Measurements from ENCODE around the gene LTBP1.

LTBP1 gene

DNA sequence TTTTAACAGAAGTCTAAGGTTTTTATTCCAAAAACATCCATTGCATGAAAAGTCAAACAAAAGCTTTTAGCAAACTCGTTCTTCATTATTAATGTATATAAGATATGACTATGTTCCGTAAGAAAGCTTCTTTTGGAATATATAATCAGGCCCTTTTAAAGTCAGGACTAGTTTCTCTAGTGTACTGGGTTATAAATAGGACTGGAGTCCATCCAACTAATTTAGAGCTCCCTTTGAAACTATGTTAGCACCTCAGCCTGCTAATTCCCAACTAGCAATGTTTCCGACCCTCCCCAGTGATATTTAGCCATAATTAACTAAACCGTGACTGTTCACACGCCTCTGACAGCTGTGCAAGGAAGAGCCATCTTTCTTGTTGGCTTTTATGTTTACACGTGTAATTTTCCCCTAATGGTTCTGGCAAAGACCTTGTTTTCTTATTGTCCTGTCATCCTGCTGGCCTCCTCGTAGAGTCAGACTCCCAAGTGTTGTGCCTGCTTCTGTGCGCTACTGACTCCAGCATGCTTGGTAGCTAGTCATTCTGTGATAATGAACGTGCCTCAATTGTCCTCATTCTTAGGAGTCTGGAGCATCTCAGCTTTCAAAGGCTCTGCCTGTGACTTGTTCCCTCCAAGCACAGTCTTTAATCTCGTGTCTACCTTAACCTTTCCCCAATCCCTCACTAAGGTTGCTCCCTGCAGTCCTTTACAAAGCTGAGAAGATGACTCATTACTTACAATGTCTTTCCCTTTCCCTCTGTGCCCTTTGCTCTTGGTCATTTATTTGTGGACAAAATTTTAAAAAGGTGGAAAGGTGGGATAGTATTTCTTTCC is 357.5 kb downstream of the LTBP1 start:
- DNase-seq (ENCODE audit: low read depth, low spot score), result no peak

DNA sequence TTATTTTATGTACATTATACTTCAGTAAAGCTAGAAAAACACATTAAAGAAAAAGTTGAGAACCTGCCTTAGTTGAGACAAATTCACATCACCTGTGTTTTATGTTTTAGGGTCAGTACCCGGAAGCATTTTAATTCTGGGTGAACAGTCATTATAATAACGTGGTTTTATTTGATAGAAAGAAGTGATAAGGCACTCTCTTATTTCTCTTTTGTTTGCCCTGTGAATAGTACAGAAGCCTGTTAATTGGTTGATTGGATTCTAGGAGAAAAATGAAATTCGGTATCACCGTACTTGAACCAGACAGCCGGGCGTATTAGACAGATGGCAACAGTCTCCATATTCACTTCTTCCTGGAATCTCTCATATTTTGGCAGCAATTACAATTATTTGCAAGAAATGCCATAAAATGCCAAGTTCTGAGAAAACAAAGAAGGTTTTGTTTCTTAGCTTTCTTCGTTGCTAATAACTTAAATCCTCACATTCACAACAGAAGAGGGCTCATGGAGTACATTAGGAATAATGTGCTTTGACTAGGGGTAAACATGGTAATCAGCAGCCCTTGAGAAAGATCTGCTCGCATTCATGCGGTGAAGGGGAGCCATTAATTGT is 361.0 kb downstream of the LTBP1 start:
- no peak for DNase-seq (ENCODE audit: low read depth, low spot score)

DNA sequence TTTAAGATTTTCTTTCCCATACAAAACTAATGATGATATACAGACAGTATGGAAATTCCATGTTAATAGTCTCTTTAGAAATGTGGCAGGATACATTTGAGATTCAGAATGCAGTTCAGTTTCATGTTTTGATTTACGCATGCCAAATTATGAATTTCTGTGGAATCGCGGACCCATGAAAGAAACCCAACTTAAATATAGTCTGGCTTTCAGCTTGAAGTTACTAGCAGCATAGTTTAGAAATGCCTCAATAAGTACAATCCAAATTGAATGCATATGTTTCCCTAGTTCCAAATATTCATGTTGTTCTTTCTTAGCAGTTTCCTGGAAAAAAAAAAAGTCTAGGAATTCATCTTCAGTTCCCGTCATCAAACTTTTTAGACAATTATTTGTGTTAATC is 365.6 kb downstream of the LTBP1 start:
- no peak for DNase-seq (ENCODE audit: low read depth, low spot score)

DNA sequence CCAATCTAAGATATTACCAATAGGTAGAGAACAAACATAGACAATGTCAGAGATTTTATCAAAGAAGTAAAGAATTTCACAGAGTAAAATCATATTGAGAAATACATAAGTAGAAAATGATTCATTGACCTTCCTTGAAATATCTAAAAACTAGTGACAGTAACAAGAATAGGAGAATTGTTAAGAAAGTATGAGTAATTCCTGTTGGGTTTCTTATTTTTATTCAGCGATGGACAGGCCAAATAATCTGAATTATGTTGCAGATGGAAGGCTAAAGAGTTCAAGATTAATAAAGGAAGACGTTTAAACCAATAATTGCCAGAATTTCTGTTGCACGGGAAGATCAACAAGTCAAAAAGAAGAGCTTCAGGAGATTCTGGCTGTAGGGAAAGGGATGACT is 366.3 kb downstream of the LTBP1 start:
- DNase-seq (ENCODE audit: low read depth, low spot score), result no peak

DNA sequence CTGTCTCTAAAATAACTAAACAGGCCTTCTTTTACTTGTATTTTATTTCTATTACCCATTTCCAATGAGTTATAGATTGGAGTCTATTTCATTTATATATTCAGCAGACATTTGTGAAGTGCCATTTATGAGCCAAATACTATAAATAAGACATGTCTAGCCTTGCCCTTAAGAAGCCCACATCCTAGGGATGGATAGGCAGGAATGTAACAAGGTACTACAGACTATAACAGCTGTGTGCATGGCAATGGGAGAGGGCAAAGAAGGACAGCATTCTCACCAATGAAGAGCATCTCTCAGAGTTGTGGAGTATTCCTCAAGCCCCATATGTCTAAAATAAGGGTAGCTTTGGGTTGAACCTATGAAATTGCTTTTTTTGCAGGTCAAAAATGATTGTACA is 367.8 kb downstream of the LTBP1 start:
- DNase-seq (ENCODE audit: low read depth, low spot score), result no peak

DNA sequence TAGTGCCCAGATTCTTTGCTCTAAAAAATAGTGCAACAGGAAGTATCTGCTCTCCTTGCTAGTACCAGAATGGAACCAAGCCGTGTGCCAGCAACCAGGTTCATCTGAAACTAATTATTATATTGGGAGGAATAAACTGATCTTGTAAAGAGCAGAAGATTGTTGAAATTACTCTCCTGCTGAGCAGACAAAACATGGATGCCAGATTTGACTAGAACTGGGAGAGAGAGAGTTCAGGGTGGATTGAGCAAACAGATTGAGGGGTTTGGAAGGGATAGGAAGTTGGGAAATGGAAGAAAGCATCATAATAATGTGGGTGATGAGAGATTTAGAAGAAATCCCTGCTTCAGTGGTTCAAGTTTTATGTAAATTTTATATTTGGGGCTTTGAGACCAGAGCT is 369.6 kb downstream of the LTBP1 start:
- no peak for DNase-seq (ENCODE audit: low read depth, low spot score)

DNA sequence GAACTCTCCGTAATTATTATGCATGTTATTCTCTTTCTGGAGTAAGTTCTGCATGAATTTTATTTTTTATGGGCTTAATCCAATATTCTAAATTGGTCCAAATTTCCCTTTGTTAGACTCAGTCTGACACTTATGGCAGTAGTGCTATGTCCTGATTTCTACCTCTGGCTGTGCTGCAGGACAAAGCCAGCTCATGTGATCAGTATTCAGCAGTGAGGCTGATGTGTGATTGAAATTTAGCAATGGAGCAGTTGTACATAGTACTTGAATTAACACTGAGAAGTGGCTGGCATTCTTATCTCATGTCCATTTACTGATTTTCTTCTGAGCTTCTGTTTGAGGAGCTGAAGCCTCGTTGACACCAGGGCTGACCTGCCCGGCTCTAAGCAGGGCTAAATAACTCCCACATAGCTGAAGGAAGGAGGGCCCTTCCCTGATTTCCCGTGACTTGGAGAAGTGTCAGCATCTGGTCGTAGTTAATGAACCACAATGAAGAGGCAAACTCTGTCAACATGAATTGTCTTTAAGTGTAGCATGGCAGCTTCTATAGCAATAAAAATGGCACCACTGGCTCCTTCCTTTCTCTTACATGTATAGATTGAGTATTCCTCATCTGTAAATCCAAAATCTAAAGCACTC is 370.7 kb downstream of the LTBP1 start:
- DNase-seq (ENCODE audit: low read depth, low spot score), result no peak

DNA sequence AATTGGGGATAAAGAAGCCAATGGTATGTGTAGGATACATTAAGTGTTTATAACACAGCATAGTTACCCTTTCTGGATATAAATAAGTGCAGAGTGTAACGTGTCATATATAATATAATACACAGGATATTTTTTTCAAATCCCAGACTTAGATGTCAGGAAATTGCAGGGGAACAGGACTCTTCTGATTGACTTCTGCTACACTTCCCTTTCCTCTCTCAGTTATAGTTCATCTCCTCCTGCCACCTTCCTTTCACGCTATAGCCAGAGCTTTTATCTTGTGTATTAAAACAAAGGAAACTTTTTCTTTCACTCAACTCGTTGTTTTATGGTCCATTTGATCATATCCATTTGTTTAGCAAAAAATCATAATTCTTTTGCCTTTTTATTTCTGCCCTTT is 371.7 kb downstream of the LTBP1 start:
- DNase-seq (ENCODE audit: low read depth, low spot score), result no peak

DNA sequence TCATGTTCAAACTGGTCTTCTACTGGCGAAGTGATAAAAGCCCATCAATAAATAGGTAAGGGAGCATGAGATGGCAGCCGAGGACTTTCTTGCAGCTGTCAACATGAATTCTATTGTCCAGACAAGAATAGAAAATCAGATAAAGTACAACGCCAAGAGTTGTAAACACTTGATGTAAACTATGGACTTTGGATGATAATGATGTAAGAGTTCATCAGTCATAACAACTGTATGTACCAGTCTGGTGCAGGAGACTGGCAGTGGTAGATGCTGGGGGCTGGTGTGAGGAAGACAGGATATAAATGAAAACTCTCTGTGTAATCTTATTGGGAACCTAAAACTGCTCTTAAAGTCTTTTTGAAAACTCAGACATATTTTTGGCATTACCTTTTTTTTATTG is 373.8 kb downstream of the LTBP1 start:
- no peak for DNase-seq (ENCODE audit: low read depth, low spot score)

DNA sequence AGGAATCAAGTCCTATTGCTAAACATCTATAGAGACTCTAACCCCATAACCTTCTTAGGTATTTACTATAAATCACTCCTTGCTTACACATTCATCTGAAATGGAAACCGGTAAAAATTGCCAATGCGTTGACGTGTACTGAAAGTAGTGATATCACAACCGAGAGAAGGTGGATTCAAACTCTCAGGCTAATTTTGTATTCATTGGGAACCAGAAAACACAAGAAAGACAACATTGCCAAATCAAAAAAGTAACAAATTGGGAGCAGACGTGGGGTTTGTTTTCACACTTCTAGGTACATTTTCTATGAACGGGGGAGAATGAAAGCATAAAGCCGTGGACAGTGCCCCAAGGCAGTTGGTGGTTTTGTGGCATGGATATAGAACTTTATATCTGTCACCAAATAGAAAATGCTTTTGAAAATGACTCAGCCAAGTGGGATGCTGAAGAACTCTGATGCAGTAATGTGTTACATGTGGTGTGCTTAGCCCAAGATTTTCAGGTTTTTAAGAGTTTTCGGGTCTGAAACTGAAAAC is 374.6 kb downstream of the LTBP1 start:
- no peak for DNase-seq (ENCODE audit: low read depth, low spot score)

DNA sequence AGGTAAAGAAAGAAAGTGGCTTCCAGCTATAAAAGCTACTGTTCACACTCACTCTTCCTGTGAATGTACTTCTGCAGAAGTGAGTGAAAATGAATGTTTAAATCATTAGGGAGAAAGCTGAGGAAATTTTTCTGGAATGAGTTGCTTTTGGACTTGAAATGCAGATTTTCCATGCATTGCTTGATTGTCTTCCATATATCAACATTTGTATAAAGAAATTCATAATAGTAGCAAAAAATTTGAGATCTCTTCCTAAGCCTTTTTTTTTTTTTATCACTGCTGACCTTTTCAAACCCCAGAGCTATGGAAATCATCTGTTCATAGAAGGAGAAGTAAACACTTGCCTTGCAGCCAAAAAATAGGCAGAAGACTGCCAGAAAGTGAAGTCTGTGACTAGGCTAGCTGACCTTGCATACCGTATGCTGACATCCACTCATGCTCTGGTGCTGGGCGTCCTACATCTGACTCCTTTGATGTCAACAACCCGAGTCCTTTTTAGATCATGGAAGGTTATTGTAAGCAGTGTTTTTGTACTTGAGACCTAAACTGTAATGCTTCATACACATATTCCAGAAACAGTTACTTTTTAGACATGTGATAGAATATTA is 375.2 kb downstream of the LTBP1 start:
- no peak for DNase-seq (ENCODE audit: low read depth, low spot score)

DNA sequence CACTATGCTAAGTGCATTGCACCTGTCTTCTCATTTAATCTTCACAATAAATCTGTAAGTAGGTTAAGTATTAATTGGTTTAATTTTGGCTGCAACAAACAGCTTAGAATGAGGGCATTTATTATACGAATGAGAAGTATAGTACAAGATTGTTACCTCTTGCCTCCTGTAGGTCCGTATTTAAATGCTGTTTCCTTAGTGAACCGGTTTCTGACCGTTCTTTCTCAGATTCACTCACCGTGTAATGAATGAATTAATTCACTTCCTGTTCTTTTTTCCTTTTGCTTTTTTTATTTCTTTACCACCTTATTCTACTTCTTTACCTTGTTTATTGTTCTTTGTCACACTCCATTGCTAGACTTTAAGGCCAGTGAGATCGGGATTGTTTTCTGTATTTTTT is 375.9 kb downstream of the LTBP1 start:
- no peak for DNase-seq (ENCODE audit: low read depth, low spot score)

DNA sequence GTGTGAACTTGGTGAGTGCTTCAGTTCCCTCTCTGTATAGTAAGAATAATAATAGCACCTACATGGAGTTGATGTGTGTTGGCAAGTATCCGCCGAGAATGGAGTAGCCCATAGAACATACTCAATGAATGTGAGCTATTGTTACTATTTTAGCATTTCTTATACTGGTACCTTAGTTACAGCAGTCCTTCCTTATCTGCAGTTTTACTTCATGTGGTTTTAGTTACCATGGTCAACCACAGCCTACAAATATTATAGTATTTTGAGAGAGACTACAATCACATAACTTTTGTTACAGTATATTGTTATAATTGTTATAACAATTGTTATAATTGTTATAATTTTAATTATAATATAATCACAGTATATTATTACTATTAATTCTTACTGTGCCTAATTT is 377.2 kb downstream of the LTBP1 start:
- DNase-seq (ENCODE audit: low read depth, low spot score), result no peak

DNA sequence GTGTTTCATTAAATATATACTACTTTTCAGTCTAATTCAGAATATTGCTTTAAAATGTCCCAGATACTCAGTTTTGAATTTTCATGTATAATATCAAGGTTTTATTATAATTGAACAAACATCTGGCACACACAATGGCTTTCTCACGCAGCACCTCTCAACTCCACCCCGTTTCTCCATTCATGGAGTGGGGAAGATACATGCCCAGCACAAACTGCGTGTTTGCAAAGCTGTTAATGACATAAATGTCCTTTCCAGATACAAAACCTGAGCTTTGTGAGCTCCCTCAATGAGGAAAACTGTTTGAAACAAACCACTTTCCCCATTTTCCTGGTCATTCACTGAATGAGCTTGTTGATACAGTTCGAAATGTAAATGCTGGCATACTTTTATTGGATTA is 379.3 kb downstream of the LTBP1 start:
- no peak for DNase-seq (ENCODE audit: low read depth, low spot score)

DNA sequence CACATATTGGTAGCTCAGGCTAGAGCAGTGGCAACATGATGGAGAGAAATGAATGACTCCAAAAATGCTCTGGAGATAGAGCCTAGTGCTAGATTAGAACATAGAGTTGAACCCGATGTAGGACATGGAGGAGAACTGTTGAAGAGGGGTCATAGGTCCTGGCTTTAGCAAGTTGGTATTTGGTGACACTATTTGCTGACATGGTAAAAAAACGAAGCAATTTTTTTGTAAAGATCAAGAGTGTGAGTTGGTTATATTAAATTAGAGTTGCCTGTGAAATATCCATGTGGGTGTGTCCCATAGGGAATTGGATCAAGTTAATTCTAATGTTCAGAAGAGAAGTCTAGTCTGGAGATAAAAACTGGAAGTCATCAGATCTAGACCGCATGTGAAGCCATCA is 386.7 kb downstream of the LTBP1 start:
- DNase-seq (ENCODE audit: low read depth, low spot score), result no peak

DNA sequence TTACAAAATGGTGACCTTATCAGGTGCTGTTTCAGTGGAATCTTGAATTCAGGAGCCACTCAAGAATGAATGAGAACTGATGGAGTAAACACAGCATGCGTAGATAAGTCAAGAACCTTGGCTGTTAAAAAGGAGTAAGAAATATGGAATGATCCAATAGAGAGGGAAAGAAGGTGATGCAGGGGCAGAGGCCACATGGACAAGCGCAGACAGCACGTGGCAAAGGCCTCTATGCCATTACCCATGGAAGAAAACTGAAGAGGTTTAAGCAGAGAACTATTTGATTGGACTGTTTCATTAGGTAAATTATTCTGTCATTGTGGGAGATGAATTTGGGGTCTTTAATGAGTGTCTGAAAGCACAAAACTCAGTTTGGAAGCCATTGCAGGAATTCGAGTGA is 387.3 kb downstream of the LTBP1 start:
- no peak for DNase-seq (ENCODE audit: low read depth, low spot score)

DNA sequence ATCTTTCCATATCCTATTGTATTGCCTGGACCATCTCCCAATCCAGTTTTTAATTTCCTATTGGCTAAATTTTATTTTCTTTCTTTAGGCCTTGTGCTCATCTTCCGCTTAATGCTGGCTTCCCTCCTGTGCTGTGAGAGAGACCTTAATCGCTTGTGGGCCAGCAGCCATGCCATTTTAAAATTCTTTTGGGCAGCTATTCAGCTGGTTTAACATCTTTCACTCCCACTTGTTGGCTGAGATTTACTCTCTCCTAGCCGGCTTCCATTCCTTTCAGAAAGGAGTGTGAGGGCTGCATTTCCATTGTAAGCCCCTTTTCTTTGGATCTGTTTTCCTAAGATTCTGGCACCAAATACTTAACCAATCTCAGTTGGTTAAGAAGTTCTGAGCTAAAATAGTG is 388.8 kb downstream of the LTBP1 start:
- no peak for DNase-seq (ENCODE audit: low read depth, low spot score)

DNA sequence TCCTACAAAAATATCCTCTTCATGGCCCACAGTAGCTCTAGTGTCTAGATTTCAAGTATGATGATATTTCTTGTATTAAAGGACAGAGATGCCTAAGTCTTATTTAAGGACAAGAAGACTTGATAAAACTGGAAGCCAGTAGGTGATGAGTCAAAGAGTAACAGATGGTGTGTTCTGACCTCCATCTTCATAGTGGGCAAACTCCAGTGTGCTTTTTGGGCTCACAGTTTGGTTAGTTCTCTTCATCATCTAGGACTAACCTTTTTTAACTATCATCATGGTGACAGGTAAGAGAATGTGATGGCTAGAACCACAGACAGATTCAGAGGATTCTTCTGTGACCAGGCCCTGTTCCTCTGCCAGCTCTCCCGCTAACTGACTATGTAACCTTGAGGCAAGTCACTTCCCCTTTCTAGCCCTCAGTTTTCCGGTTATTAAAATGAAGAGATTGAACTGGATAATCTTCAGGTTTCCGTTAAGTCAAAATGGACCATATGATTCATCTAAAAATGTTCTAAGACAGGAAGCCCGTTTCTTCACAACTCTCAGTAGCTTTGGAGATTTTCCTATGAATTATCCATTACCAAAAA is 389.4 kb downstream of the LTBP1 start:
- no peak for DNase-seq (ENCODE audit: low read depth, low spot score)

DNA sequence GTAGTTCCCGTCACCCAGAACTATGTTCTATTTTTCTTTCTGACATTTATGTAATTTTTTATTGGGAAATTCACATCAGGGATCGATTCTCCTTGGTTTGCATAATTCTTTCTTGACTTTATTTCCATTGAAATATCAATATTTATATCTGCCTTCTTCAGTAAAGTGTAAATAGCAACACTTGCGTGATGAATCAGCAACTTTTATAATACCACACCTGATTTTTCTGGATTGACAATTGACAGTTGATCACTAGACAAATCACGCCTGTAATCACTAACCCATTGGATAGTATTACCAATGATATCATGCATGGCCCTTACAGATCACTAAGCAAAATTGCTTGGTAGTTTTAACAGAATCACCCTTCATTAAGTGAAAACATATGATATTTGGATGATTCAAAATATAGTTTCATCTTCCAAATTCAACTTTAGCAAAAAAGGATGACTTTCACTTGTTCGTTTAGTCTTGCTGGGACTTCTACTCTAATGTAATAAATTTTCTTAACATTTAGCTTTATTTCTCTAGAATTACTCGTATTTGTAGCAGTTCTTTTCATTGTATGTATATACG is 390.7 kb downstream of the LTBP1 start:
- no peak for DNase-seq (ENCODE audit: low read depth, low spot score)

DNA sequence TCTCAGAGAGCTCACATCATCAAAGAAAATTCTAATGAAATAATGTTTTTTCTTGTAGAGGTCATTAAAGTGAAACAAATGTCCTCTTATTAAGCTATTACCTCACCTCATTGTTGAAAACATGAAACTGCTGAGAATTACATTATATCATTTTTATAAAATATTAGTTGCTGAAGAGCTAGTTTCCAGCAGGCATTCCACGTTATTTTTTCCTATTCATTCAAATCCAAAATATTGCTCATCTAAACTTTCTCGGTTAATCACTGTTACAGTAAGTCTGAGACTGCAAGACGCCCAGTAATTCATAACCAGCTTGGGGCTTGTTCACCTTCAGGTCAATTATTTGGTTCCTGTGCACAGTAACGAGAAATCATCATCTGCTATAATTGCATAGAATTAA is 391.2 kb downstream of the LTBP1 start:
- no peak for DNase-seq (ENCODE audit: low read depth, low spot score)

DNA sequence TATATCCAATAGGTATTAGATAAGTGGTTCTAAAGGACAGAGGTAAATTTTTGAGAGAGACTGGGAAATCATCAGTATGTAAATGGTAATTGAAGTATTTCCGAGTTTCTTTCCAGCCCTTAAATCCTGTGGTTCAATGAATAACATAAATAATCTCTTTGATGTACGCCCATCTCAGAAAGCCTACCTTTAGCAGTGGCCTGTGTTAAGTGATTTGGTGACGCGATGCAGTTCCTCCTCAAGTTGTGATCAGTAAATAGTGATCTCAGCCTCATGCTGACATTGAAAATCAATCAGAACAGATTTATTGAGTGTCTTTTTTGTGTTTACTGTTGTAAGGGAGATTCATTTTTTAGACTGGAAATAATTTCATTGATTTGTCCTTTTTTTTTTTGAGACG is 392.5 kb downstream of the LTBP1 start:
- DNase-seq (ENCODE audit: low read depth, low spot score), result no peak

DNA sequence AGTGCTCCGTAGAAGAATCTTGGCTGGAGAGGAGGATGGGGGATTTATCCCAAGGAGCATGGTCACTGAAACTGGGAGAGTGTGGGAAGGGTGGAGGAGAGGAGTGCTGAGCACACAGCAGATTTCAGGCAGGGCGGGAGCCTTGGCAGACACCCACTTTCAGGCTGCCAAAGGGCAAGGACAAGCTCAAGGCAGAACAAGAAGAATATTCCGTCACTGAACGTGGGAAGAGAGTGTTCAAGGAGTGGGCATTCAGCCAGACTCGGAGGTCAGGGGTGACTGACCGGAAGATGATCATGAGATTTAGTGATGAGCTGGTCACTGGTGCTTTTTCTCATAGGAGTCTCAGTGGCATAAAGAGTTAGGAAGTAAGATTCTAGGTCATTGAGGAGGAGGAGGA is 393.5 kb downstream of the LTBP1 start:
- DNase-seq (ENCODE audit: low read depth, low spot score), result no peak
